HG02610 (cell line): ENCODE results near the gene CD79A.

Experiments used
- ATAC-seq: cut with Tn5 transposase; IDR thresholded peaks from one replicate; pipeline ENCODE4 v1.9.1; 2021; ENCODE audit warnings: mild to moderate bottlenecking, moderate library complexity; ENCODE audit not compliant: unreplicated experiment

Gene CD79A

DNA sequence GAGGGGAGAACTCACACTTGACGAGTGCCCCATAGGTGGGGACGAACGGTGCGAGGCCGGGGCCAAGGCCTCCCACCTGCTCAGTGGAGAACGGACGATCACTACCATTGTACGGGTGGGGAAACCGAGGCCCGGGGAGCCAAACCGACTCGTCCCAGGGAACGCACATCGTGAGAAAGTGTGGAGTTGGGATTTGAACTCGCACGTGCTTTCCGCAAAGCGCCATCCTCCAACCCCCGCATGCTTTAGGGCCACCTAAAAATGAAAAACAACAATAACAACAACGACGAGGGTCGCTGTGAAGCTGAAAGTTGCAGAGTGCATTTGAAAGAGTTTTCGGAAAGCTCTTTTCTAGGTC, 6.4 kb downstream of the CD79A start:
- no peak for ATAC-seq

- peak; percentile 76 for ATAC-seq
Measured at GRCh38 chr19:41883821-41884733, 7.0 kb downstream of the CD79A start.

GRCh38 chr19:41886761-41887710, 10.0 kb downstream of the CD79A start:
- no peak for ATAC-seq

DNA sequence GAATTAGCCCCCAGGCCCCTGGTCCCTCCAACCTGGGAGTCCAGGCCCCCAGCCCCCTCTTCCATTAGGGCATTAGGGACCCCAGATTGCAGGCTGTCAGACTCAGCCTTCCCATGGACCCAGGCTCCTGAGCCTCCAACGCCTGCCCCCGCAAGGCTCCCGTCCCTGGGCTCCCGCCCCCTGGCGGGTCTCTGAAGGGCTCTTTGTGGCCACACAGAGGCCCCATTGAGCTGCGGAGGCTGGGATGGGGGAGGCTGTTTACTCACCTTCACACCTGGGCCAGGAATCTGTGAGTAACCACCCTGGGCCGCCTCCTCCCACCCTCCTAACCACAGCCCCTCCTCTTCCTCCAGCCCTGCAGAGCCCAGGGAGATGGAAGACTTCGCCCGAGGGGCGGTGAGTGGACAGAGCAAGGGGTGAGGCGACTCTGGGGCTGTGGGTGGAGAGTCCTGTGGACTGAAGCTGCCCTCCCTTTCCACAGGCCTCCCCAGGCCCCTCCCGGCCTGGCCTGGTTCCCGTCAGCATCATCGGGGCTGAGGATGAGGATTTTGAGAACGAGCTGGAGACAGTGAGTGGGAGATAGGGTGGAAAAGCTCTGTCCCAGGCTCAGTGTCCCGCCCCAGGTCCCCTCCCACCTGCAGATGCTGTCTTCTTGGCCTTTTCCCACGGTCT, 10.8 kb downstream of the CD79A start:
- ATAC-seq, result no peak

GRCh38 chr19:41888926-41889325, 11.8 kb downstream of the CD79A start:
- ATAC-seq, result no peak

GRCh38 chr19:41889896-41890295, 12.8 kb downstream of the CD79A start:
- ATAC-seq, result no peak

- no peak for ATAC-seq
Measured at GRCh38 chr19:41890936-41891335, 13.9 kb downstream of the CD79A start.

GRCh38 chr19:41892173-41892902, 15.3 kb downstream of the CD79A start:
- no peak for ATAC-seq

GRCh38 chr19:41893899-41894298, 16.8 kb downstream of the CD79A start:
- no peak for ATAC-seq

DNA sequence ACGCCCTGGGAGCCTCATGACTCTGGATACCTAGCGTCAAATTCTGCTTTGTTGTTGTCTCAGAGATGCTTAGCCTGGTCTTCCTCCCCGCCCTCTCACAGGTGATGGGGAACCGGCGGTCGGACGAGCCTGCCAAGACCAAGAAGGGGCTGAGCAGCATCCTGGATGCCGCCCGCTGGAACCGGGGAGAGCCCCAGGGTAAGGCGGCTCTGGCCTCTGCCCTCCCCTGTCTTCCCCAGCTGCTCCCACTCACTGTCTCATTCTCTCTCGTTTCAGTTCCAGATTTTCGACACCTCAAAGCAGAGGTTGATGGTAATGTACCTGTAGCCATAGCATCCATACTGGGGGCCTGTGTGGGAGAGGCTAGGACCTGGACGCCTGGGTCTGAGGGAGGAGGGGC, 17.3 kb downstream of the CD79A start:
- ATAC-seq, result no peak

DNA sequence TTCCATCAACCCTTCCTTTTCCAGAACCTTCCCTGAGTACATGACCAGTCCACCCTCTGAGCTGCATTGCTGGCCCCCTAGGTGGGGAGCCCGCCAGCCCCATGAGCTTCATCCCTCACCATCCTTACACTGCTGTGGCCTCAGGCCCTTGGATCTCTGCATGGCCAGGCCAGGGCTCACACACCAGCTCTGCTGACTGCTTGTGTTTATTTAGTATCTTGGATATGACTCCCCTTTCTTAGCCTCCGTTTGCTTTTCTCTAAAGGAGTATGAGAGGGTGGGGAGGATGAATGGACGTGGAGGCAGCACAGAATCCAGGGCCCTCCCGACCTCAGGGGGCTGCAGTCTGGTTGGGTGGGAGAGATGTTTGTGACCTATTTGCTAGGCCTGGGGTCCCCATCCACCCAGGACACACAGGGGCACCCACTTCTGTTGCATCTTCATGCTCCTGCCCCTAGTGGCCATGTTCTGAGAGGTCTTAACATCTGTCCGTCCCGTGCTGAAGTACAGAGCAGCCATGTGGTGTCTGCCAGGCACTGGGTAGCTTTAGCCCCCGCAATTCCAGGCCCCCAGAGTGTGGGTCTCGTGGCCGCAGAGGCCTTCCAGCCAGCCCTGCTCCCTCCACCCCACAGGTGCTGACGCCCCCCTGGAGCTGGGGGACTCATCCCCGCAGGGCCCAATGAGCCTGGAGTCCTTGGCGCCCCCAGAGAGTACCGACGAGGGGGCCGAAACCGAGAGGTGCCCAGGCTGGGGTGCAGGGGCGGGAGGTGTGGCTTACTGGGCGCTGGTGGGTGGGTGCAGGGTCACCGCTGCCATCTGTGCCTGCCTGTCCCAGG, 18.9 kb downstream of the CD79A start:
- ATAC-seq, result no peak

DNA sequence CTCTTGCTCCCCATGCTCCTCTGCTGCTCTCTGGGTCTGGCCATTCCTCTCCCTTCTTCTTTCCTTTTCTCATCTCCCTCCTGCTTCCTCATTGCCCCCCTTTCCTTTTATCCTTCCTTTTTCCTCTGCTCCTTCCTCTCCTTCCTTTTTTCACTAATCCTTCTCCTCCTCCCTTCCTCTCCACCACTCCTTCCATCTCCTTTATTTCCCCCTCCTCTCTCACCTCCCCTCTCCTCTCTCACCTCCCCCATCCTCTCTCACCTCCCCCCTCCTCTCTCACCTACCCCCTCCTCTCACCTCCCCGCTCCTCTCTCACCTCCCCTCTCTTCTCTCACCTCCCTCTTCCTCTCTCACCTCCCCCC, 19.5 kb downstream of the CD79A start:
- ATAC-seq, result no peak

- ATAC-seq, result no peak
Measured at GRCh38 chr19:41897181-41897580, 20.1 kb downstream of the CD79A start.

- no peak for ATAC-seq
Measured at GRCh38 chr19:41897820-41898219, 20.7 kb downstream of the CD79A start.

GRCh38 chr19:41898235-41898634, 21.2 kb downstream of the CD79A start:
- ATAC-seq, result no peak

GRCh38 chr19:41901707-41902360, 24.8 kb downstream of the CD79A start:
- ATAC-seq, result no peak

DNA sequence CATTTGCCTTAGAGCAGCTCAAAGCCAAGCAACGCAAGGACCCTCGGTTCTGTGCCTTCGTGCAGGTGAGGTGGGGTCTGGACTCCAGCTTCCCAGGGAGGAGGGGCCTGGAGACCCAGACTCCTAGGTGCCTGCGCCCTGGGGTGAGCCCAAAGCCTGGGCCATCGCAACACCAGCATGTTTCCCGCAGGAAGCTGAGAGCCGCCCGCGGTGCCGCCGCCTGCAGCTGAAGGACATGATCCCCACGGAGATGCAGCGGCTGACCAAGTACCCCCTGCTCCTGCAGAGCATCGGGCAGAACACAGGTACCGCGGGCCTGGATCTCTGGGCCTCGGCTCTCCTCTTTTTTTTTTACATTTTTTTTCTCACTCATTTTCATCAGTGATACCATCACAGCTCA, 25.5 kb downstream of the CD79A start:
- ATAC-seq, result no peak

DNA sequence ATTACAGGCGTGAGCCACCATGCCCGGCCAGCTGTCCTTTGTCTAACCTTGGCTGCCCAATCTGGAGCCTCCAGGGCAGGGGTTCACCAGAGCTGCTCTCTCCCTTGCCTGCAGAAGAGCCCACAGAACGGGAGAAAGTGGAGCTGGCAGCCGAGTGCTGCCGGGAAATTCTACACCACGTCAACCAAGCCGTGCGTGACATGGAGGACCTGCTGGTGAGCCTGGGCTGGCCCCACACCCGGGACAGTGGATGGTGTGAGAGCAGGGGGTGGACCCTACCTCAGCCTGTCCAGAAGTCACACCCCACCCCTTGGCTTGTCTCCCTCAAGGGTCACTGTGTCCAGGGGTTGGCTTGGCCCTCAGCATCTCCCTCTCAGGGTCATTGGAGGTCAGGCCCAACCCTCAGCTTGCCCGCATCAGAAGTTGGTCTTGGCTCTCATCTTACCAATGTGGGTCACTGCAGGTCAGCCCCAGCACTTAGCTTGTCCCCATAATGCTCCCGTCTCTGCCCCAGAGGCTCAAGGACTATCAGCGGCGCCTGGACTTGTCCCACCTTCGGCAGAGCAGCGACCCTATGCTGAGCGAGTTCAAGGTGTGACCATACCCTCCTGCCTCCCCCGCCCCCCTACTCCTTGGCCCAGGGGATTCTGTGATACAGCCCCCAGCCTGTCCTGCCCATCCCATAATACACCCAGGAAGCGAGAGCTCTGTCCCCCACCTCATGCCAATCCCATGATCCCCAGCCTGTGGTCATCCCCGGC, 26.3 kb downstream of the CD79A start:
- ATAC-seq, result no peak
